A673 (cell line): ENCODE data around the gene ELP4. TPM values are rescaled to one million over a fixed set of nuclear protein-coding genes. Genes with fewer than 3 reads are reported as not detected.

Experiments used
- BruUV-seq: library from RNA; stranded (reverse); fragments of 400-500 nt; replicated peaks from 2 replicates; lab custom pipeline; 2021; lab: Mats Ljungman, UMichigan
- CTCF ChIA-PET: fragments of 300-600 bp; sonication (Branson Sonifier 250); formaldehyde crosslinking; loops from one replicate; lab custom pipeline; 2022; ENCODE audit warnings: antibody characterized with exemption; lab: Charles Lee
- POLR2A ChIA-PET: fragments of 300-600 bp; sonication (Branson Sonifier 250); formaldehyde crosslinking; loops from one replicate; lab custom pipeline; 2022; ENCODE audit warnings: antibody characterized with exemption; ENCODE audit not compliant: low non-redundant PET; lab: Charles Lee
- DNase-seq: peaks from one replicate; pipeline ENCODE4 v3.0.0-alpha.2; 2015; ENCODE audit warnings: low spot score
- H3K27ac ChIP-seq: fragments of 200-600 bp; sonication (generic); 2 replicates; pipeline ENCODE4 v1.5.1; 2016; ENCODE audit warnings: mixed run types, low read depth, mild to moderate bottlenecking, mixed read lengths, antibody characterized with exemption, low read length; ENCODE audit not compliant: poor library complexity, severe bottlenecking
- H3K27me3 ChIP-seq: fragments of 200-600 bp; sonication (generic); replicated peaks from 2 replicates; pipeline ENCODE4 v1.6.1; 2017; ENCODE audit warnings: mixed run types, low read depth, mild to moderate bottlenecking, mixed read lengths, antibody characterized with exemption, low read length; ENCODE audit not compliant: insufficient read depth, poor library complexity
- H3K36me3 ChIP-seq: fragments of 200-600 bp; sonication (generic); 2 replicates; pipeline ENCODE4 v1.6.1; 2016; ENCODE audit warnings: mixed run types, mild to moderate bottlenecking, mixed read lengths, antibody characterized with exemption, low read length; ENCODE audit not compliant: insufficient read depth, poor library complexity, severe bottlenecking
- H3K4me1 ChIP-seq: fragments of 200-600 bp; sonication (generic); 2 replicates; pipeline ENCODE4 v1.6.1; 2017; ENCODE audit warnings: mixed run types, mild to moderate bottlenecking, mixed read lengths, antibody characterized with exemption, low read length; ENCODE audit not compliant: insufficient read depth, poor library complexity, severe bottlenecking
- H3K4me3 ChIP-seq: fragments of 200-600 bp; sonication (generic); 2 replicates; pipeline ENCODE4 v1.5.1; 2016; ENCODE audit warnings: low read depth, mixed run types, mild to moderate bottlenecking, mixed read lengths, low read length; ENCODE audit not compliant: poor library complexity, severe bottlenecking
- H3K9me3 ChIP-seq: fragments of 200-600 bp; sonication (generic); 2 replicates; pipeline ENCODE4 v1.6.1; 2016; ENCODE audit warnings: mixed run types, low read depth, mild to moderate bottlenecking, mixed read lengths, antibody characterized with exemption, low read length; ENCODE audit not compliant: poor library complexity, severe bottlenecking
- EZH2 ChIP-seq: fragments of 200-600 bp; sonication (generic); IDR thresholded peaks from 2 replicates; pipeline ENCODE4 v1.6.1; 2017; ENCODE audit warnings: borderline replicate concordance, low read depth, mild to moderate bottlenecking, mixed read lengths, antibody characterized with exemption, low read length; ENCODE audit not compliant: poor library complexity, severe bottlenecking
- intact Hi-C: fragments of 100-400 bp; cut with micrococcal nuclease; formaldehyde crosslinking; loops from one replicate; pipeline ENCODE4 v1.10.0; 2022; ENCODE audit not compliant: unreplicated experiment
- total RNA-seq: library from RNA; stranded (reverse); gene quantifications from 2 replicates; pipeline ENCODE4 v1.2.3, GENCODE V29; 2021
- TF ChIP-seq, protein P1 (sequence below): fragments of 300-800, 200-600 bp; sonication (generic); conservative IDR thresholded peaks from 2 replicates; pipeline ENCODE4 v1.5.1; 2017; ENCODE audit warnings: low read depth, mild to moderate bottlenecking, antibody characterized with exemption, low read length, moderate library complexity, mixed read lengths

ELP4 gene
- total RNA-seq, 1 experiment from 2014 or later, result 49.4 TPM

GRCh38 chr11:31824879-31825837 is 315.6 kb downstream of the ELP4 start:
- intact Hi-C loops, result no loop called here
- no peaks in the 10 kb centered on the region for H3K36me3 ChIP-seq
- TF ChIP-seq, protein P1, sequence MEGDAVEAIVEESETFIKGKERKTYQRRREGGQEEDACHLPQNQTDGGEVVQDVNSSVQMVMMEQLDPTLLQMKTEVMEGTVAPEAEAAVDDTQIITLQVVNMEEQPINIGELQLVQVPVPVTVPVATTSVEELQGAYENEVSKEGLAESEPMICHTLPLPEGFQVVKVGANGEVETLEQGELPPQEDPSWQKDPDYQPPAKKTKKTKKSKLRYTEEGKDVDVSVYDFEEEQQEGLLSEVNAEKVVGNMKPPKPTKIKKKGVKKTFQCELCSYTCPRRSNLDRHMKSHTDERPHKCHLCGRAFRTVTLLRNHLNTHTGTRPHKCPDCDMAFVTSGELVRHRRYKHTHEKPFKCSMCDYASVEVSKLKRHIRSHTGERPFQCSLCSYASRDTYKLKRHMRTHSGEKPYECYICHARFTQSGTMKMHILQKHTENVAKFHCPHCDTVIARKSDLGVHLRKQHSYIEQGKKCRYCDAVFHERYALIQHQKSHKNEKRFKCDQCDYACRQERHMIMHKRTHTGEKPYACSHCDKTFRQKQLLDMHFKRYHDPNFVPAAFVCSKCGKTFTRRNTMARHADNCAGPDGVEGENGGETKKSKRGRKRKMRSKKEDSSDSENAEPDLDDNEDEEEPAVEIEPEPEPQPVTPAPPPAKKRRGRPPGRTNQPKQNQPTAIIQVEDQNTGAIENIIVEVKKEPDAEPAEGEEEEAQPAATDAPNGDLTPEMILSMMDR, result no peak
- peak; percentile 99 for TF ChIP-seq EZH2
- H3K4me3 ChIP-seq, result peak overlapping the region; percentile 1
- ChIA-PET CTCF (no interaction called here), POLR2A (no interaction called here)
- H3K27me3 ChIP-seq, result peaks cover 100% of the 10 kb centered on the region
- H3K27ac ChIP-seq, result no peak overlapping the region
- H3K4me1 ChIP-seq, result peaks cover 19% of the 10 kb centered on the region
- no peaks in the 10 kb centered on the region for H3K9me3 ChIP-seq
- DNase-seq, result no peak
- no TSS peak for BruUV-seq

DNA sequence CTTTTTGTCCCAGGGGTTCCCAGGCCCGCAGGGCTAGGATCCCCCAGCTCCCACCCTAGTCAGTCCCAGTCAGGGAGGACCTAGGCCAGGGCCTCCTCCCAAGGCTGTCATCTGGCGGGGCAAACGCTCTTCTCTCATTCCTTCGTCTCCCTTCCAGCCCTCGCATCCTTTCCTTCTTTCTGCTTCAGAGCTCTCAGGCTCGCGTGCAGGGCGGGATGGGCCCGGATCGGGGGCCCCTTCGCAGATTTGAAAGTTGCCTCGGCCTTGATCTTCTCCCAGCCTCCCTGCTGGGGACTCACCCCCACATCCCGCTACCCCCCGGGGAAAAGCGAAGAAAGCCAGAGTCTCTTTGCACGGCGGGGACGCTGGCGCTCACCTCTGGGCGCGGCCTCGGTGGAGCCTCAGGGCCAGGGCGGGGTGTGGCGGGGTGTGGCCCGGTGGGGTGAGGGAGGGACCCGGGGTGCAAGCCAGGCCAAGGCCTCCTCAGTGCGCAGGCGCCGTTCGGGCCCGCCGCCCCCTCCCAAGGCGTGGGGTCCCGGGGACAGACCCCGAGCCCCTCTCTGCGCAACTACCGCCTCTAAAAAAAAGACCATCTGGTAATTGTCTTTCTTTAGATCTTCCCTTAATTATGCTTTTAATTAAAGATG is 316.4 kb downstream of the ELP4 start:
- no TSS peak for BruUV-seq
- H3K4me3 ChIP-seq, result peak overlapping the region; percentile 1
- TF ChIP-seq EZH2, result peak; percentile 46
- TF ChIP-seq, protein P1, result no peak
- no peaks in the 10 kb centered on the region for H3K9me3 ChIP-seq
- intact Hi-C loops, result no loop called here
- H3K4me1 ChIP-seq, result peaks cover 19% of the 10 kb centered on the region
- H3K27me3 ChIP-seq, result peaks cover 100% of the 10 kb centered on the region
- ChIA-PET CTCF (interaction anchor here (0.5 to 0.7 kb wide), 2 partner anchors 11 to 68 kb away, joined by 3 to 9 read pairs; no protein-coding TSS in a partner anchor), POLR2A (no interaction called here)
- H3K27ac ChIP-seq, result no peak overlapping the region
- no peaks in the 10 kb centered on the region for H3K36me3 ChIP-seq
- peak; percentile 56 for DNase-seq

- peak overlapping the region; percentile 5 for H3K4me3 ChIP-seq
Observed at GRCh38 chr11:31826536-31827438, 317.2 kb downstream of the ELP4 start.

More at GRCh38 chr11:31826536-31827438, 317.2 kb downstream of the ELP4 start:
- no peak overlapping the region for H3K27ac ChIP-seq
- peaks cover 19% of the 10 kb centered on the region for H3K4me1 ChIP-seq
- DNase-seq, result no peak
- no TSS peak for BruUV-seq
- CTCF ChIA-PET, result interaction anchor here (0.5 to 0.7 kb wide), 3 partner anchors 11 to 343 kb away, joined by 3 to 9 read pairs (median 3); no protein-coding TSS in a partner anchor
- peaks cover 100% of the 10 kb centered on the region for H3K27me3 ChIP-seq
- intact Hi-C loops, result no loop called here
- H3K36me3 ChIP-seq, result no peaks in the 10 kb centered on the region
- H3K9me3 ChIP-seq, result no peaks in the 10 kb centered on the region
- peak; percentile 88 for TF ChIP-seq EZH2
- TF ChIP-seq, protein P1, result no peak
- POLR2A ChIA-PET, result no interaction called here
